HepG2 (cell line): Measurements from ENCODE around the gene SAMD10. TPM values are rescaled to one million over a fixed set of nuclear protein-coding genes. Genes with fewer than 3 reads are reported as not detected.
A peak's percentile ranks its signal among the peaks of the same experiment; 100 is the strongest.

Experiments
- GABPB1 ChIP-seq: IDR thresholded peaks from 2 replicates; pipeline ENCODE4 v1.6.1; 2016; ENCODE audit warnings: mild to moderate bottlenecking, missing genetic modification reagents, moderate library complexity, missing compliant biosample characterization
- HNF4A ChIP-seq: sonication (generic); formaldehyde crosslinking; IDR thresholded peaks from 2 replicates; pipeline ENCODE4 v1.4.0; 2020; ENCODE audit warnings: missing genetic modification reagents
- HNF4G ChIP-seq, 2 experiments: sonication (generic) in 1 of 2; formaldehyde crosslinking in 1 of 2; IDR thresholded peaks; 2 replicates each; pipeline versions ENCODE4 v1.4.0 to v1.6.1; 2011 to 2020; ENCODE audit warnings: borderline replicate concordance in 2 of 2, low read depth in 2 of 2, mild to moderate bottlenecking in 2 of 2, low read length in 1 of 2, missing genetic modification reagents in 1 of 2, moderate library complexity in 1 of 2
- HNRNPL ChIP-seq: fragments of 200-400 bp; formaldehyde crosslinking; IDR thresholded peaks from 2 replicates; pipeline ENCODE4 v1.6.1; 2017; ENCODE audit warnings: mild to moderate bottlenecking, low read depth, low read length
- KDM1A ChIP-seq: IDR thresholded peaks from 2 replicates; pipeline ENCODE4 v1.6.1; 2016; ENCODE audit warnings: missing compliant biosample characterization
- MAF1 ChIP-seq: sonication (generic); formaldehyde crosslinking; IDR thresholded peaks from 2 replicates; pipeline ENCODE4 v1.5.0; 2020; ENCODE audit warnings: missing genetic modification reagents, borderline replicate concordance
- NFIB ChIP-seq: sonication (generic); formaldehyde crosslinking; IDR thresholded peaks from 2 replicates; pipeline ENCODE4 v1.9.0; 2021; ENCODE audit warnings: missing genetic modification reagents, mild to moderate bottlenecking, borderline replicate concordance
- NFKBIZ ChIP-seq: IDR thresholded peaks from 2 replicates; pipeline ENCODE4 v1.6.1; 2018; ENCODE audit warnings: missing genetic modification reagents, missing compliant biosample characterization
- ONECUT2 ChIP-seq: sonication (generic); formaldehyde crosslinking; IDR thresholded peaks from 2 replicates; pipeline ENCODE4 v1.4.0; 2020; ENCODE audit warnings: missing genetic modification reagents
- PHF21A ChIP-seq: sonication (generic); formaldehyde crosslinking; IDR thresholded peaks from 2 replicates; pipeline ENCODE4 v1.5.0; 2020; ENCODE audit warnings: mild to moderate bottlenecking, missing genetic modification reagents
- PRMT3 ChIP-seq: sonication (generic); formaldehyde crosslinking; IDR thresholded peaks from 2 replicates; pipeline ENCODE4 v1.8.1; 2022; ENCODE audit warnings: low read depth, mild to moderate bottlenecking, moderate library complexity, missing genetic modification reagents, borderline replicate concordance
- SAFB2 ChIP-seq: sonication (generic); formaldehyde crosslinking; IDR thresholded peaks from 2 replicates; pipeline ENCODE4 v1.5.1; 2020; ENCODE audit warnings: missing genetic modification reagents, low read depth, mild to moderate bottlenecking, borderline replicate concordance
- SIN3B ChIP-seq: fragments of 150-350 bp; IDR thresholded peaks from 2 replicates; pipeline ENCODE4 v1.6.1; 2014; ENCODE audit warnings: low read length
- SMAD3 ChIP-seq: sonication (generic); formaldehyde crosslinking; IDR thresholded peaks from 2 replicates; pipeline ENCODE4 v1.4.0; 2020; ENCODE audit warnings: missing genetic modification reagents
- THAP11 ChIP-seq: IDR thresholded peaks from 2 replicates; pipeline ENCODE4 v1.6.1; 2016; ENCODE audit warnings: missing biosample characterization, missing genetic modification reagents
- TRIM22 ChIP-seq: fragments of 450-650 bp; IDR thresholded peaks from 2 replicates; pipeline ENCODE4 v1.6.1; 2017
- ZBTB42 ChIP-seq: sonication (generic); formaldehyde crosslinking; IDR thresholded peaks from 2 replicates; pipeline ENCODE4 v1.5.0; 2020; ENCODE audit warnings: mild to moderate bottlenecking, missing genetic modification reagents
- ZNF24 ChIP-seq: fragments of 450-650 bp; IDR thresholded peaks from 2 replicates; pipeline ENCODE4 v1.6.1; 2017; ENCODE audit warnings: antibody characterized with exemption, mild to moderate bottlenecking
- ZNF251 ChIP-seq: sonication (generic); formaldehyde crosslinking; IDR thresholded peaks from 2 replicates; pipeline ENCODE4 v1.9.0; 2021; ENCODE audit warnings: mild to moderate bottlenecking, missing genetic modification reagents
- ZNF430 ChIP-seq: sonication (generic); formaldehyde crosslinking; IDR thresholded peaks from 2 replicates; pipeline ENCODE4 v1.9.0; 2021; ENCODE audit warnings: mild to moderate bottlenecking, missing genetic modification reagents
- ZNF713 ChIP-seq: sonication (generic); formaldehyde crosslinking; IDR thresholded peaks from 2 replicates; pipeline ENCODE4 v1.4.0; 2020; ENCODE audit warnings: mild to moderate bottlenecking, missing genetic modification reagents
- polyA plus RNA-seq, 8 experiments: library from polyadenylated mRNA; depleted of rRNA in 3 of 8; stranded (reverse) in 7 of 8; unstranded in 1 of 8; fragments of >200 nt; fragmentation: Illumina TruSeq in 4 of 8; extraction: Trizol in 4 of 8; gene quantifications; 2 replicates each; pipeline versions ENCODE4 v1.2.1 to v1.2.3, GENCODE V29; 2011 to 2016; ENCODE audit warnings: low read depth in 4 of 8, missing spikeins in 1 of 8, mixed read lengths in 1 of 8; ENCODE audit not compliant: insufficient read depth in 1 of 8
- total RNA-seq, 5 experiments: library from RNA; depleted of rRNA; stranded (reverse); fragments of >200 nt; fragmentation: Illumina TruSeq; extraction: Trizol; gene quantifications; 2 replicates each; pipeline ENCODE4 v1.2.3, GENCODE V29; 2016; ENCODE audit warnings: low read depth in 1 of 5
- TF ChIP-seq, protein P1 (sequence below): sonication (generic); formaldehyde crosslinking; IDR thresholded peaks from 2 replicates; pipeline ENCODE4 v1.5.0; 2020; ENCODE audit warnings: missing genetic modification reagents
- TF ChIP-seq, protein P2 (sequence below): sonication (generic); formaldehyde crosslinking; conservative IDR thresholded peaks from 2 replicates; pipeline ENCODE4 v1.5.0; 2020; ENCODE audit warnings: missing genetic modification reagents
- TF ChIP-seq, protein P3 (sequence below): sonication (generic); formaldehyde crosslinking; IDR thresholded peaks from 2 replicates; pipeline ENCODE4 v1.8.1; 2022; ENCODE audit warnings: low read depth, mild to moderate bottlenecking, missing genetic modification reagents

SAMD10 gene
- total and polyA plus RNA-seq, 2 of the 13 experiments (the other 11 are each of a cell fraction or from before 2014, with no cell fraction given): 6.1 to 11.0 TPM

DNA sequence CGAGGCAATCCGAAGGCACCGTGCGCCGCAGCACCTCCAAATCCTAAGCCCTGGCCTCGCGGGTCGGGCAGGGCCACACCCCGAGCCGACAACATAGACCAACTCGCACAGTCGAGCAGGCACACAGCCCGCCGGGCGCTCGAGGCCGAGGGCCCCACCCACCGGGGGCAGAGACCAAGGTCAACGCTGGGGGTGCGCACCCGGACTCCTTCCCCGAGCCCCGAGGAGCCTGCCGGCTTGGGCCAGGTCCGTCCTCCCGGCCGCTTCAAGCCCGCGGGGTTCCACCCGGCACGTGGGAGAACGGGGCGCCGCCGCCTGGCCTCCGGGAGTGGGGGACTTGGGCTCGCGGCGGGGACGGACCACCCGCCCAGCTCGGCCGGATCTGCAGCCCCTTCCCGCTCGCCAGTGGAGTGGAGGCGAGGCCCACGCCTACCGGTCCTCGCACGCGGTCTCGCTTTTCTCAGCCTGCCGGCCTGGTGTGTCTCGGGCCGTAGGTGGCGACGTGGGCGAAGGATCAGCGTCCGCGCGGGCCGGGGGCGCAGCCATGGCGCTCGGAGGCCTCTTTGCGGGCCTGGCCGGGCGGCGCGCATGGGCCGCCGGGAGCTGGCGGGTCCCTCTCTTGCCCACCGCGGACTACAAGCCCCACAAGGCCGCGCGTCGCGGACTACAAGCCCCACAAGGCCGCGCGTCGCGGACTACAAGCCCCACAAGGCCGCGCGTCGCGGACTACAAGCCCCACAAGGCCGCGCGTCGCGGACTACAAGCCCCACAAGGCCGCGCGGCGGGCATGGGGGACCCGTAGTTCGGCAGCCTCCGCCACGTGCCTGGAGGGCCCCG is 23.4 kb downstream of the SAMD10 start, which contains the start of gene UCKL1 (continued):
- TF ChIP-seq HNF4G (IDR thresholded peaks at IDR 0.05; ENCODE audit: borderline replicate concordance, low read depth, low read length) (peak; percentile 93), HNF4G (CRISPR knock-in tag; IDR thresholded peaks at IDR 0.05; ENCODE audit: borderline replicate concordance, low read depth) (peak; percentile 97), TRIM22 (no peak), ZNF251 (peak; percentile 97; the same call in 1 of the 2 replicates), ZNF713 (CRISPR knock-in tag) (peak; percentile 97), SMAD3 (CRISPR knock-in tag) (peak; percentile 39; the same call in 1 of the 2 replicates), NFKBIZ (peak; percentile 85), SAFB2 (CRISPR knock-in tag) (peak; percentile 99), ZBTB42 (CRISPR knock-in tag) (peak; percentile 94; the same call in 1 of the 2 replicates), ONECUT2 (CRISPR knock-in tag) (no peak; the same call in 1 of the 2 replicates), MAF1 (CRISPR knock-in tag) (peak; percentile 97), HNRNPL (peak; percentile 93), NFIB (CRISPR knock-in tag) (no peak), PRMT3 (CRISPR knock-in tag) (no peak; the same call in 1 of the 2 replicates), PHF21A (CRISPR knock-in tag) (peak; percentile 97), THAP11 (CRISPR knock-in tag) (peak; percentile 99), ZNF24 (no peak), ZNF430 (CRISPR knock-in tag) (peak; percentile 99), SIN3B (peak; percentile 57), GABPB1 (peak; percentile 89), KDM1A (CRISPR knock-in tag) (no peak), HNF4A (CRISPR knock-in tag) (peak; percentile 99)
- TF ChIP-seq, protein P1, sequence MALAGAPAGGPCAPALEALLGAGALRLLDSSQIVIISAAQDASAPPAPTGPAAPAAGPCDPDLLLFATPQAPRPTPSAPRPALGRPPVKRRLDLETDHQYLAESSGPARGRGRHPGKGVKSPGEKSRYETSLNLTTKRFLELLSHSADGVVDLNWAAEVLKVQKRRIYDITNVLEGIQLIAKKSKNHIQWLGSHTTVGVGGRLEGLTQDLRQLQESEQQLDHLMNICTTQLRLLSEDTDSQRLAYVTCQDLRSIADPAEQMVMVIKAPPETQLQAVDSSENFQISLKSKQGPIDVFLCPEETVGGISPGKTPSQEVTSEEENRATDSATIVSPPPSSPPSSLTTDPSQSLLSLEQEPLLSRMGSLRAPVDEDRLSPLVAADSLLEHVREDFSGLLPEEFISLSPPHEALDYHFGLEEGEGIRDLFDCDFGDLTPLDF (CRISPR knock-in tag): peak; percentile 91
- TF ChIP-seq, protein P2, sequence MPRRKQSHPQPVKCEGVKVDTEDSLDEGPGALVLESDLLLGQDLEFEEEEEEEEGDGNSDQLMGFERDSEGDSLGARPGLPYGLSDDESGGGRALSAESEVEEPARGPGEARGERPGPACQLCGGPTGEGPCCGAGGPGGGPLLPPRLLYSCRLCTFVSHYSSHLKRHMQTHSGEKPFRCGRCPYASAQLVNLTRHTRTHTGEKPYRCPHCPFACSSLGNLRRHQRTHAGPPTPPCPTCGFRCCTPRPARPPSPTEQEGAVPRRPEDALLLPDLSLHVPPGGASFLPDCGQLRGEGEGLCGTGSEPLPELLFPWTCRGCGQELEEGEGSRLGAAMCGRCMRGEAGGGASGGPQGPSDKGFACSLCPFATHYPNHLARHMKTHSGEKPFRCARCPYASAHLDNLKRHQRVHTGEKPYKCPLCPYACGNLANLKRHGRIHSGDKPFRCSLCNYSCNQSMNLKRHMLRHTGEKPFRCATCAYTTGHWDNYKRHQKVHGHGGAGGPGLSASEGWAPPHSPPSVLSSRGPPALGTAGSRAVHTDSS (CRISPR knock-in tag): peak; percentile 98
- TF ChIP-seq, protein P3, sequence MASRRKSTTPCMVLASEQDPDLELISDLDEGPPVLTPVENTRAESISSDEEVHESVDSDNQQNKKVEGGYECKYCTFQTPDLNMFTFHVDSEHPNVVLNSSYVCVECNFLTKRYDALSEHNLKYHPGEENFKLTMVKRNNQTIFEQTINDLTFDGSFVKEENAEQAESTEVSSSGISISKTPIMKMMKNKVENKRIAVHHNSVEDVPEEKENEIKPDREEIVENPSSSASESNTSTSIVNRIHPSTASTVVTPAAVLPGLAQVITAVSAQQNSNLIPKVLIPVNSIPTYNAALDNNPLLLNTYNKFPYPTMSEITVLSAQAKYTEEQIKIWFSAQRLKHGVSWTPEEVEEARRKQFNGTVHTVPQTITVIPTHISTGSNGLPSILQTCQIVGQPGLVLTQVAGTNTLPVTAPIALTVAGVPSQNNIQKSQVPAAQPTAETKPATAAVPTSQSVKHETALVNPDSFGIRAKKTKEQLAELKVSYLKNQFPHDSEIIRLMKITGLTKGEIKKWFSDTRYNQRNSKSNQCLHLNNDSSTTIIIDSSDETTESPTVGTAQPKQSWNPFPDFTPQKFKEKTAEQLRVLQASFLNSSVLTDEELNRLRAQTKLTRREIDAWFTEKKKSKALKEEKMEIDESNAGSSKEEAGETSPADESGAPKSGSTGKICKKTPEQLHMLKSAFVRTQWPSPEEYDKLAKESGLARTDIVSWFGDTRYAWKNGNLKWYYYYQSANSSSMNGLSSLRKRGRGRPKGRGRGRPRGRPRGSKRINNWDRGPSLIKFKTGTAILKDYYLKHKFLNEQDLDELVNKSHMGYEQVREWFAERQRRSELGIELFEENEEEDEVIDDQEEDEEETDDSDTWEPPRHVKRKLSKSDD (CRISPR knock-in tag): peak; percentile 74; the same call in 1 of the 2 replicates
